ENCODE data around the gene LHFPL2. TPM values are rescaled to one million over a fixed set of nuclear protein-coding genes. Genes with fewer than 3 reads are reported as not detected.

The LHFPL2 gene
- total RNA-seq, 1 donor from 2014 or later: 33.1 TPM

GRCh38 chr5:78638423-78638822 is 10.1 kb downstream of the LHFPL2 start:
- no peaks in the 10 kb centered on the region for H3K36me3 ChIP-seq (ENCODE audit: control insufficient read depth, insufficient read depth, low read length)
- no peak for TF ChIP-seq CTCF (IDR thresholded peaks at IDR 0.05; ENCODE audit: insufficient read depth, low read length, poor library complexity, severe bottlenecking)
- no peaks in the 10 kb centered on the region for H3K27me3 ChIP-seq (ENCODE audit: control insufficient read depth, insufficient read depth, low read length)
- H3K4me3 ChIP-seq (ENCODE audit: low read depth, low read length): no peak overlapping the region
- peak; percentile 94 for DNase-seq (ENCODE audit: low read depth)

- Histone ChIP-seq H3K36me3 (ENCODE audit: control insufficient read depth, insufficient read depth, low read length) (no peaks in the 10 kb centered on the region), H3K27me3 (ENCODE audit: control insufficient read depth, insufficient read depth, low read length) (no peaks in the 10 kb centered on the region), H3K4me3 (ENCODE audit: low read depth, low read length) (no peak overlapping the region)
- no peak for TF ChIP-seq CTCF (IDR thresholded peaks at IDR 0.05; ENCODE audit: insufficient read depth, low read length, poor library complexity, severe bottlenecking)
- no peak for DNase-seq (ENCODE audit: low read depth)
These were observed 11.1 kb downstream of the LHFPL2 start for GRCh38 chr5:78637468-78637867.

- Histone ChIP-seq H3K36me3 (ENCODE audit: control insufficient read depth, insufficient read depth, low read length) (no peaks in the 10 kb centered on the region), H3K27me3 (ENCODE audit: control insufficient read depth, insufficient read depth, low read length) (no peaks in the 10 kb centered on the region), H3K4me3 (ENCODE audit: low read depth, low read length) (no peak overlapping the region)
- no peak for TF ChIP-seq CTCF (IDR thresholded peaks at IDR 0.05; ENCODE audit: insufficient read depth, low read length, poor library complexity, severe bottlenecking)
- DNase-seq (ENCODE audit: low read depth): no peak
These were observed 11.9 kb downstream of the LHFPL2 start for GRCh38 chr5:78636682-78637081.

- DNase-seq (ENCODE audit: low read depth): no peak
- Histone ChIP-seq H3K36me3 (ENCODE audit: control insufficient read depth, insufficient read depth, low read length) (peaks cover 2% of the 10 kb centered on the region), H3K27me3 (ENCODE audit: control insufficient read depth, insufficient read depth, low read length) (no peaks in the 10 kb centered on the region), H3K4me3 (ENCODE audit: low read depth, low read length) (no peak overlapping the region)
- TF ChIP-seq CTCF (IDR thresholded peaks at IDR 0.05; ENCODE audit: insufficient read depth, low read length, poor library complexity, severe bottlenecking): no peak
These were observed 13.9 kb downstream of the LHFPL2 start for GRCh38 chr5:78634634-78635033.

- peaks cover 2% of the 10 kb centered on the region for H3K36me3 ChIP-seq (ENCODE audit: control insufficient read depth, insufficient read depth, low read length)
These were observed 14.3 kb downstream of the LHFPL2 start for GRCh38 chr5:78634229-78634628.

More at GRCh38 chr5:78634229-78634628, 14.3 kb downstream of the LHFPL2 start:
- TF ChIP-seq CTCF (IDR thresholded peaks at IDR 0.05; ENCODE audit: insufficient read depth, low read length, poor library complexity, severe bottlenecking): no peak
- no peak for DNase-seq (ENCODE audit: low read depth)
- no peak overlapping the region for H3K4me3 ChIP-seq (ENCODE audit: low read depth, low read length)
- no peaks in the 10 kb centered on the region for H3K27me3 ChIP-seq (ENCODE audit: control insufficient read depth, insufficient read depth, low read length)
